Myocyte (in vitro differentiated cells): ENCODE data around the gene MKRN1. TPM values are rescaled to one million over a fixed set of nuclear protein-coding genes. Genes with fewer than 3 reads are reported as not detected.

Experiments
- DNase-seq: peaks from one replicate; pipeline ENCODE4 v3.0.0-alpha.2; 2012; ENCODE audit warnings: low read depth
- total RNA-seq: library from RNA; depleted of rRNA; stranded (reverse); fragments of >200 nt; gene quantifications from 2 replicates; pipeline ENCODE4 v1.2.3, GENCODE V29; 2014

MKRN1 gene
- total RNA-seq, 1 donor from 2014 or later = 67.7 TPM

DNA sequence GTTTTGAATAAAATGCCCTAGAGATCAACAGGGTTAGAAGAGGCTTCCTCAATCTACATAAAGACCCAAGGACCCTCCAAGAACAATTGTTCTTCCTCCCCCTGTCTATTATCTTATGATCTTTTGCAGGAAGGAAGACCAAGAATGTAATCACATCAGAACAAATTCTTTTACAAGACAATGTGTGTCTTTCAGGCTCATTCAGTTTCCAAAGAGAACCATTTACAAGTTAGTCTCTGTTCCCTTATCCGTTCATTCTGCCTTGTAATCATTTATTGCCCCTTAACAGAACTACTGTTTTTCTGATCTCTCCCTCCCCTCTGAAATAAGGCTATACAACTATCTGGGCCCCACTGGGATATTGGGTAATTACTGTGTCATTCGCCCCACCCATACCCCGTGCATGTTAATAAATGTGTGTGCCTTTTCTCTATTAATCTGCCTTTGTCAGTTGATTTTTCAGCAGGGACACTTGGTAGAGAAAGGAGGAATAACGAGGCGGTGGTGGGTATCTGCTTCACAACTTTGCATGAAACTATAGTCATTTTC is 5.7 kb upstream of the MKRN1 start:
- DNase-seq = no peak

DNA sequence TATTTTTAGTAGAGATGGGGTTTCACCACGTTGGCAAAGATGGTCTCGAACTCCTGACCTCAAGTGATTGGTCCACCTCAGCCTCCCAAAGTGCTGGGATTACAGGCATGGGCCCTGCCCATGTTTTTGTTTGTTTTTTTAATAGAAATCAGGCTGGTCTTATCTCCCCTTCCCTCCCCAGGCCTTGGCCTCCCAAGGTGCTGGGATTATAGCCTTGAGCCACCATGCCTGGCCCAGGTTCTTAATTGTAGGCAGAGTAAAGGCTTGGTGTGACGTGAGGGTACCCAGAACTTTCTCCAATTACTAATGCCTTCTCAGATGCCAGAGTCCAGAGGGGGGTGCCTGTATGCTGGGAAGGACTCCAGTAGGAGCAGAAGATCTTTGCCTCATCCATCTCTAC is 5.2 kb upstream of the MKRN1 start:
- DNase-seq = no peak

DNA sequence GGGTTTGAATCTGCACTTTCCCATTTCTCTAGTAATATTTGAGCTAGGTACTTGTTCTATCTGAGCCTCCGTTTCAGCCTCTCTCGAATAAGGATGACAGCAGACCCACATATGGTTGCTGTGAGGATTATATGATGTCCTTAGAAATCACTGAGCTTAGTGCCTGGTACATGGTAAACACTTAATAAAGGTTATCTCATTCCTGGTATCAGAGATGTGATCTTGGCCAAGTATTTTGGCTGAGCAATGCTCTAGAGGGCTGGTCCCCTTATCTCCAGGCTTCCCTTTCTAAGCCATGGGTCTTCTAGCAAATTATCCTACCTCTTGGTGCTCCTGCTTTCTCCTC is 407 bp upstream of the MKRN1 start:
- DNase-seq = no peak

DNA sequence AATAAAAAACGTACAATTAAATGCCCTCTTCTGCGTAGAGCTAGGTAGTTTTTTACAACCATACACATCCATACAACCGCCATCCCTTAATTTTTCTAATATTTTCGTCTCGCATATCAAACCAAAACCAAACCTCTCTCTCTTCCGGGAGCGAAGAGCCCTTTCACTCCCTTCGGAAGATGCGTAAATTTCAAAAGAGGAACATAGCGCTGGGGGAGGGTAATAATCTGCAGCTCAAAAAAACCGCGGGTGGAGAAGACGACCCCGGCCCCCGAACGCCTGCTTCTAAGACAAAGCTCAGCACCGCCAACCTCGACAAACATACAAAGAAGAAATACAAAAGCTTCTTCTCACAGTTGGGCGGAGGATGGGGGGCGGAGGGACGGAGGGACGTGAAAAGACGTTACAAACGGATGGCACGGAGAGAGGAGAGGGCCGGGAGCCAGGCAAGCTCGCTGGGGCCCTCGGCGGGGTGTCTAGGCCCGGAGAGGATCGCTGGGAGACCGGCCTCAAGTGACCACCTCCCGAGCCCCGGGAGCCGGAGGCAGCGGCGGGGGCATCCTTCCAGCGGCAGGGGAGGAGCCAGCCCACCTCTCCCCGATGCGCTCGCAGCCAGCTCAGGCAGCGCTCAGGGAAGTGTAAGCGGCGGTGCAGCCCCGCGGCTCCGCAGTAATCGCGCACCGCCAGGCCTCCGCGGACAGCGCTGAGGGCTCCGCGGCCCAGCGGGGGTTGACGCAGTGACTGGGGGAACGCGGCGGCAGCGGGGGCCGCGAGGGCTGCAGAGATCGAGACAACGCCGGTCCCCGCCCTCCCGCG is 851 bp downstream of the MKRN1 start:
- peak; percentile 43 for DNase-seq

DNA sequence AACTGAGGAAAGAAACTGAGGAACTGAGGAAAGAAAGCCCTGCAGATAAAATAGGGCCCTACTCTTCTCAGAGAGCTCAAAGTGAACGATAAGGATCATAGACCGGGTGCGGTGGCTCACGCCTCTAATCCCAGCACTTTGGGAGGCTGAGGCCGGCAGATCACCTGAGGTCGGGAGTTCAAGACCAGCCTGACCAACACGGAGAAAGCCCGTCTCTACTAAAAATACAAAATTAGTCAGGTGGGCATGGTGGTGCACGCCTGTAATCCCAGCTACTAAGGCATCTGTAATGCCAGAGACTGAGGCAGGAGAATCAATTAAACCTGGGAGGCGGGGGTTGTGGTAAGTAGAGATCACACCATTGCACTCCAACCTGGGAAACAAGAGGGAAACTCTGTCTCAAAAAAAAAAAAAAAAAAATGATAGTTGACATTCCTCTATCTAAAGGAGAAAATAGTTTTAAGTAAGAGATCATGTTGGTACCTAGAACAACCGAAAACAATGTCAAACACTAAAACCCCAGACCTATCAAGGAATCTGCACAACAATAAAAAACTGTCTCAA is 2.5 kb downstream of the MKRN1 start:
- no peak for DNase-seq

DNA sequence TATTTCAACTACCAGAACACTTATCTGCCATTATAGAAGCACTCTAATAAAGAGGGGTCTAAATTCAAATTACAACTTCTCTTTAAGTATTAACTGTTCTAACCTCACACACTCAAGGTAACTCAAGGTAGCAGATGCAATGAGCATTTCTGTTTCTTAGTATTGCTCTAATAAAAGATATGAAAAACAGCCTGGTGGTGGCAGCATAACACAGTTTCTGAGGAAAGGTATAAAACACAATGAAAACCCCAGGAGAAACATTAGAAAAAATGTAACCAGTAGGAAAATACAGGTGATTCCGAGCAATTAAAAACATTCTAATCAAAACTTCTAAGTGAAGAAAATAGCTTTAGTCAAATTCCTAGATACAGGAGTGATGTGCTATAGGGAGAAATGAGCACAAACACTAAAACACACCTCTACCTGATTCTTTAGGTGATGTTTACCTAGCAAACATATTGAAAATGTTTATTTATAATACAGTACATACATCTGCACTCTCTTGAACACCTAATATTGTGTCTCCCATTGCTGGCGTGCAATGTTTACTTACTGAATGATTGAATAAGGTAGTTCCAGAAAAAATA is 3.5 kb downstream of the MKRN1 start:
- peak; percentile 62 for DNase-seq

DNA sequence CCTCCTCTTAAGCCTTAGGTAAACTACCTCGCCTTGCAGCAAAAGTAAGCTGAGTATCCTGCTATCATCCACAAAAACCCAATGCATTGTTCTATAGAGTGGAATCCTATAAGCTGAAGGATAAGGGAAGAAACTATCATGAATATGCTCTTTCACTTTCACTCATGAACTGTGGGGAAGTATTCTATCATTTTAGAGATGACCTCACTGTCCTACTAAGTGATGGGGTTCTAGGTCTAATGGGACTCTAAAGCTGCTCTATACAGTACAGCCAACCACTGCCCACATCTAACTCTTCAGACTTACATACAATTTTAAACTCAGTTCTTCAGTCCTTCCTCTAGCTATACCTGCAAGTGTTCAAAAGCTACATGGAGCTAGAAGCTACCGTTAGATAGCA is 16.2 kb downstream of the MKRN1 start:
- no peak for DNase-seq

DNA sequence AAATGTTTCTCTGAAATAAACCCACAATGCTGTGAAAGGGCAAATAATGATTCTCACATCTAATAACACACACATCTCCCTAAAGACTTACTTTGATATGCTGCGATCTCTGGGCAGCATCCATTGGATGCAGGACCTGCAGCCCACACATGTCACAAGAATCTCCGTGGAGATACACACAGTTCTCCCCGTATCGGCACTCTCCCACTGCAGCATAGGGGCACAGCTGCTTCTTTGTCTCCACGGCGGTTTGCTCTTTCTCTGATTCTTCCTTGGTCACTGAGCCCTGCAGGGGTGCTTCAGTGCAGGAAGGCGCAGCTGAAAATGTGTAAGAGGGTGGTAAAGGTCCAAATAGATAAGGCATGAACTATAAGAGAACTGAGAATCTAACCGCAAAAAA is 20.4 kb downstream of the MKRN1 start:
- no peak for DNase-seq

DNA sequence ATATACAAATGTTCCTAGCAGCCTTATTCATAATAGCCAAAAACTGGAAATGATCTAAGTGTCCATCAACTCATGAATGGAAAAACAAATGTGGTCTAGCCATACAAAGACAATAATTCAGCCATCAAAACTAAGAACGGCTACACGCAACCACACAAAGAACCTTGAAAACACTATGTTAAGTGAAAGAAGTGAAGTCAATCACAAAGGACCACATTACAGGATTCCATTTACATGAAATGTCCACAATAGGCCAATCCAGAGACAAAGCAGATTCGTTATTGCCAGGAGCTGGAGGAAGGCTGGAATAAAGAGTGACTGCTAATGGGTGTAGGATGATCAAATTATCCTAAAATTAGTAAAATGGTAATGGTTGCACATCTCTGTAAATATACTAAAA is 21.1 kb downstream of the MKRN1 start:
- DNase-seq = no peak

DNA sequence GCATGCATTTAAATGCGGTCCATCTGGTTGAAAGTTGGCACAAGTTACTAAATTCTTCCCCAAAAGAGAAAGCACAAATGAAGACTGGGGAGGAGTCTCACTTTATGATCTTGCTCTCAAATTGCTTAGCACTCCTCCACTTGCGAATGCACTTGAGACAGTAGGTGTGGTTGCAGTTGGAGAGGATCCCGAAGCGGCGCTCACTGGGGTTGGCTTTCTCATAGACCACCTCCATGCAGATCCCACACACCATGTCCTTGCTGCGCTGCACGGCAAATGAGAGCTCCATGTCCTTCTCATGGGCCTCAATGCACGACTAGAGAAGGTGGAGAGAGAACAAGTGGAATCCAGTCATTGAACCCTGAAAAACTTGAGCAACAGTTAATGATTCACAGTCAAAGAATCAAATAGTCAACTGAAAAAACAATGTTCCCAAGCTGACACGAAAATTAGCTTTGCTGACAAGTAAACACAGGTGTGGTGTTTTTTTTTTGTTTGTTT is 22.7 kb downstream of the MKRN1 start:
- no peak for DNase-seq

DNA sequence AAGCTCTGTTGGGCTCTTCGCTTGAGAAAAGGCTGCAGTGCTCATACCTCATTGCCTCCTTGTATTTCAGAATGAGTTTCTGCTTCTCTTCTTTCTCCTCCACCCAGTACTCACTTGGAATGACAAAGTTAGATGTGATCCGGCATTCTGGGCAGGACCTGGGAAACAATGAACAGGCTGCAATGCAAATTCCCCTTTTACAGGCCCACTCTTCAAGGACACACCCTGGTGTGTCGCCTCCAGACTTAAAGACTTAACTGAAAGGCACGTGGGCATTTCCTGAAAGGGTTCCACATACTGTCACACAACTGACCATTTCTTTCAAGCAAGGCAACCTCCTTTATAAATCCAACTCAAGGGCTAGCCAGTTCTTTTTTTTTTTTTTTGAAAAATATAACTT is 23.6 kb downstream of the MKRN1 start:
- no peak for DNase-seq

DNA sequence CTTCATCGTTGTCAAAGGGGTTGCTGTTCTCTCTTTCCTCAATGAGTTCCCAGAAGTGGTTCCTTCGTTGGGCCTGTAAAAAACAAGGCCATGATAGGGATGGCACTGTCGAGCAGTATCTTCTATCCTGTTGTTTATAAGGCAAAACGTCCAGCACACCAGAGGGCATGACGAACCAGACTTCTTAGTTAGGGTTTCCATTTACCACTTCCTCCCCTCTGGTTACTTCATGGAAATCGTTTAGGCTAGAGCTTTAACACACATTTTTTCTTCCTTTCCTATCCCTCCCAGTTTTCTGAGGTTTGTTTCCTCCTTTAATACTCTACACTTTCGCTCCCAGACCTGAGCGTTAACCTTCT is 24.7 kb downstream of the MKRN1 start:
- DNase-seq = no peak

DNA sequence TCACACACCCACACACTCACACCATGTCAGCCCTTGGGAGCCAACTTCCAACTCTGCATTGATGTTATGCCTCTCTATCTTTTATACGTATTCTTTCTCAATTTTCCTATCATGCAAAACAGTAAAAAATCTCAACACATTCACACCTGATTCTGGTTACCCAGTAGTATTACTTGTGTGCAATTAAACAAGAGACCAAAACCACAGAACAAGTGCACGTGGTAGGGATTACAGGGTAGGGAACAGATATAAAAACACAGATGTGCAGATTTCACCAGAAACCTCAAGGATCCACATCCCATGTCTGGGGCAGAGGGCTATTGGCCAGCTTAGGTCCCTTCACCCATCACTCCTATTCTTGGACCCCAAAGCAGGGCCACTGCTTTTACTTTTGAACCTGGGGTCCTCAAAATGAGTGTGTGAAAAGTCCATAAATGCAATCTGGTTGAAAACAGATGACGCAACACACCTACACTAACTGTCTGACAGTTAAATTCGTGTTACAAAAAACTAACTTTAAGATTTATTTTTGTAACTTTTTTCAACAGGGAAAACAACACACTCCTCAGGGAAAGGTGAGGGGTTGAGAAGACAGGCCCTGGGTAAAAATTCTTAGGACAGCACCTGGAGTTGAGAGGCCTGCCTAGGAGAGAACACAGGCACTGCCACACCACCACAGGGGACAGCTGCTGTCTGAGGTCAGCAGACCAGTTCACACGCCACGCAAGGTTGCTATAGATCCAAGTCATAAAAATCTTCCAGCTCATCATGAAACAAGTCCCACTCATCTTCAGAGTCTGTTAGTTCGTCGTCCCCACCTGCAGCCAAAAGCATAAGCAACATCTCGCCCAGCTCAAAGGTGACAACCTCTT is 25.3 kb downstream of the MKRN1 start:
- DNase-seq = peak; percentile 34

DNA sequence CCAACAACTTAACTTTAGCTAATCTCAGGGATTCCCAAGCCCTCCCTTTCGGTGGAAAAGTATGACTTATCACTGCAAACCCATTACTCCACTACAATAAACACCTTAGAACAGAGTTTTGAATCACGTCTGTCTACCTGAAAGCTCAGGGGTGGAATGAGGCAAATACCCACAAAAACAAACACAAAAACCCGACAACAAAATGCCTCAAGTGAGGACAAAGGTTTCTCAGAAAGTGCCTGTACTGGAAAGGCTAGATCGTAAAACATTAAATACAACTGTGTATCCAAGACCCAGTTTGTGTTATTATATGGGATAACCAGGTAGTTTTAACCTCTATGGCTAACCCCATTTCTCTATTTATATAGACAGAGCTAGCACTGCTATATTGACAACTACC is 26.0 kb downstream of the MKRN1 start:
- DNase-seq = no peak

DNA sequence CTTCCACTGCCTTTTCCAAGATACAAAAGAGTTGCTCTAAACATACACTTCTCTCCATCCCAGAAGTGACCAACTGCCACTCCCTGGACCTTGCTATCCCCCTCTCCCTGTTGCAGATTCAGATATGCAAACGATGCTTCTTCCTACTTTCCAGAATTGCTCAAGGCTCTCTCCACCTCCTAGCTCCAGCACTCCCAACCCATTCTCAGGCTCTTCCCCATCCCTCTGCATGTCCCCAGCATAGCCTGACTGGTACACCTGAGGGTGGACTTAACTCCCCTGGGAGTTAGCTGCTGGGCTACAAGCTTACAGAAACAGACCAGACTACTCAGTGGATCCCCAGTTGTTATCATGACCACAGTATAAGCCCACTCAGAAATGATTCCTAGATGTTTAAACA is 27.6 kb downstream of the MKRN1 start:
- no peak for DNase-seq

DNA sequence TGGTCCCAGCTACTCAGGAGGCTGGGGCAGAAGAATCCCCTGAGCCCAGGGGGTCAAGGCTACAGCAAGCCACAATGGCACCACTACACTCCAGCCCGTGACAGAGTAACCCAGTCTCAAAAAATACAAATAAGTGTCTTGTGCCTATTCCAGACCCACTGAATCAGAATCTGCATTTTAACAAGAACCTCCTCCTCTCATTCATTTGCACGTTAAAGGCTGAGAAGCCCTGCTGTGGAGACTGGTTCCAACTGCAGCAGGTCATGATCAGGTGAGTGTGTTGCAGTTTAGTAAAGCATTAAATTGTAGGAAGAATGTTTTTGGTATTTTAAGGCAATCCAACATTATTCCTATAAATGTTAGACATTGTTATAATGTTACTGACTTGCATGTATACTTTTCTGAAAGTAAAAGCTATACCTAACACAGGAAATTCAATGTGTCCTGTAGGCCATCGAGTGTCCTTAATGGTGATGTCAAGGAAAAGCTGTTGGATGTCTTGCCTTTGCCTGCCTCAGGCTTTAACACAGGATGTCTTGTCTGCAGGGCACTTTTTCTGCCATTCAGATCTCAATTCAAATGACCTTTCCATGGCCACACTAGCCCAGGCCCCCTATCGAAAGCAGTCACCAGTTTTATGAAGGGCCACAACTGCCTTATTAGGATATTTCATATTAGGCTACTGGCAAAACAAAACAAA is 30.4 kb downstream of the MKRN1 start:
- no peak for DNase-seq

DNA sequence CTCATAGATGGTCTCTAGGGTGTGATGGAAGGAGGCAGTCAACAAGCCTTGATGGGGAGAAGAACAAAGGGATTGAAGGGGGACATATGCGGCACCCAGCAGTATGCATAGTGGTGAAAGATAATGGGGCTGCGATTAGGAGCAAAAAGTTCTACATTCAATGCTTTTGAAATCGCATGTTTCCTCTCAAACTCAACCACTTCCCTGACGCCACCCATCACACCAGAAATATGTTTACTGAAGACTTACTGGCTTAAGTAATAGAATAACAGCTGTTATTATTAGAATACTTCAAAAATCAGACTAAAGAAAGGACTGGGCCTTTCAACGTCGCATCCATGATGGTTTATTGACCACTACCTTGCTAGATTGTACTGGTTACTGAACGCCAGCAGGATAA is 31.5 kb downstream of the MKRN1 start:
- DNase-seq = no peak

DNA sequence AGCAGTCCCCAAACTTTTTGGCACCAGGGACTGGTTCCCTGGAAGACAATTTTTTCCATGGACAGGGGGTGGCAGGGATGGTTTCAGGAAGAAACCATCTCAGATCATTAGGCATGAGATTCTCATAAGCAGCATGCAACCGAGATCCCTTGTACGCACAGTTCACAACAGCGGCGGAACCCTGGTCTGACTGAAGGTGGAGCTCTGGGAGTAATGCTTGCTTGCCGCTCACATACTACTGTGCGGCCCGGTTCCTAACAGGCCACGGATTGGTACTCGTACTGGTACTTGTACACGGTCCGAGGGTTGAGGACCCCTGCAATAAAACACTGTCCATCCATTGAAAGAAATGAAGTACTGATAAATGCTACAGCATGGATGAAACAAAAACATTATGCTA is 32.8 kb downstream of the MKRN1 start:
- no peak for DNase-seq

DNA sequence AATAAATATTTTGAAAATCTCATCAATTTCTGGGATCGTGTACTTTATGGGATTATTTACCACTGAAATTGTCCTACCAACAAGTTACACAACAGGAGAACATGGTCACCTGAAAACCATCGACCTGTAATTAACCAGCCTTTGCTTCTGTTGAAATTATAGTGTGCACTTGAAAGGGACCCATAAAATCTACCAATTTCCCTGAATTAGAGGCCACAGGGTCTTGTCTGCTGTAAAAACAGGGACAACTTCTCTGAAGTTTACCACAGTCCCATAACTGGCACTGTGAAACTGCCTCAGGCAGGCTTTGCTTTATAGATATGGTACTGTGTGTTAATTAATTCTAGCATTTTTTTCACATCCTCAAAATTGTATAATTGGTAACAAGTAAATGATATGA is 37.8 kb downstream of the MKRN1 start:
- DNase-seq = no peak

DNA sequence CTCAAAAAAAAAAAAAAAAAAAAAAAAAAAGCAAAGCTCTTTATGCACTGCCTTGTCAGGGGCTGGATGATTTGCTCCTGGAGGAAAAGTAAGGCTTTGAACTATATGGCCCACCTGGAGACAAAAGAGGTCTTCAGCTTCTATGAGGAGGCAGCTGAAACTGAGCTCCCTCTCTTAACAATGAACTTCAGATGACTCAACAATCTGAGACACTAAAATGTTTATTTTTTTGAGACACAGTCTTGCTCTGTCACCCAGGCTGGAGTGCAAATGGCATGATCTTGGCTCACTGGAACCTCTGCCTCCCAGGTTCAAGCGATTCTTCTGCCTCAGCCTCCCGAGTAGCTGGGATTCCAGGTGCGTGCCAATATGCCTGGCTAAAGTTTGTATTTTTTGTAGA is 38.7 kb downstream of the MKRN1 start:
- DNase-seq = no peak

DNA sequence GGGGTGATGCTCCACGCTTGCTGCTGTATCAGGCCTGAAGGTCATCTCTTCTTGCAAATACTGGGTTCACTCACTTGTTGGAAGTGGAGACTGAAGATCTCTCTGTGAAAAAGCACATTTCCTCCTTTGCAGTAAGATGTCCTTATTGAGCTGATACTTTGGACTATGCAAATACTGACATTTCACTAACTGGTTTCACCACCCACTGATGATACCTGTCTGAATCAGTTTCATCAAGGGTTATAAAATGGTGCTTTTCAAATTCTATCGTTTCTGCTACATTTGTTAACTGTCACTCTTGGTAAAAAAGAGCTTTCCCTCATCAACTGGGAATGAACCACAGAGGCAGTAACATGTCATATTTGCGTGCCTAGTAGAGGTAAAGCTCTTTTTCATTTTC is 39.9 kb downstream of the MKRN1 start:
- no peak for DNase-seq
